Gastrocnemius medialis (tissue), 4 donors: ENCODE data around the gene SEMA3C.

Source experiments
- POLR2A ChIP-seq, 2 donors: fragments of 450-650 bp; IDR thresholded peaks; one replicate each; pipeline ENCODE4 v1.6.1; 2017; ENCODE audit warnings: antibody characterized with exemption in 2 of 2, mild to moderate bottlenecking in 2 of 2, moderate library complexity in 2 of 2
- TF ChIP-seq, protein P1 (sequence below), 5 experiments: fragments of 450-650 bp in 3 of 5; fragments of 200-600 bp in 2 of 5; sonication (generic) in 2 of 5; IDR thresholded peaks in 4 of 5; conservative IDR thresholded peaks in 1 of 5; 1 replicate in 4 of 5; 2 replicates in 1 of 5; pipeline ENCODE4 v1.5.1; 2016 to 2019; ENCODE audit warnings: antibody characterized with exemption in 5 of 5, mild to moderate bottlenecking in 3 of 5, moderate library complexity in 3 of 5

GRCh38 chr7:80806663-80807062, 112.2 kb downstream of the SEMA3C start:
- no peak for TF ChIP-seq POLR2A (IDR thresholded peaks at IDR 0.05)
- TF ChIP-seq, protein P1, sequence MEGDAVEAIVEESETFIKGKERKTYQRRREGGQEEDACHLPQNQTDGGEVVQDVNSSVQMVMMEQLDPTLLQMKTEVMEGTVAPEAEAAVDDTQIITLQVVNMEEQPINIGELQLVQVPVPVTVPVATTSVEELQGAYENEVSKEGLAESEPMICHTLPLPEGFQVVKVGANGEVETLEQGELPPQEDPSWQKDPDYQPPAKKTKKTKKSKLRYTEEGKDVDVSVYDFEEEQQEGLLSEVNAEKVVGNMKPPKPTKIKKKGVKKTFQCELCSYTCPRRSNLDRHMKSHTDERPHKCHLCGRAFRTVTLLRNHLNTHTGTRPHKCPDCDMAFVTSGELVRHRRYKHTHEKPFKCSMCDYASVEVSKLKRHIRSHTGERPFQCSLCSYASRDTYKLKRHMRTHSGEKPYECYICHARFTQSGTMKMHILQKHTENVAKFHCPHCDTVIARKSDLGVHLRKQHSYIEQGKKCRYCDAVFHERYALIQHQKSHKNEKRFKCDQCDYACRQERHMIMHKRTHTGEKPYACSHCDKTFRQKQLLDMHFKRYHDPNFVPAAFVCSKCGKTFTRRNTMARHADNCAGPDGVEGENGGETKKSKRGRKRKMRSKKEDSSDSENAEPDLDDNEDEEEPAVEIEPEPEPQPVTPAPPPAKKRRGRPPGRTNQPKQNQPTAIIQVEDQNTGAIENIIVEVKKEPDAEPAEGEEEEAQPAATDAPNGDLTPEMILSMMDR (IDR thresholded peaks at IDR 0.05 in 4 of 5, conservative IDR thresholded peaks at IDR 0.05 in 1 of 5): no peak
